ENCODE measurements around the gene INPP5F. TPM values are rescaled to one million over a fixed set of nuclear protein-coding genes. Genes with fewer than 3 reads are reported as not detected.

The INPP5F gene, protein sequence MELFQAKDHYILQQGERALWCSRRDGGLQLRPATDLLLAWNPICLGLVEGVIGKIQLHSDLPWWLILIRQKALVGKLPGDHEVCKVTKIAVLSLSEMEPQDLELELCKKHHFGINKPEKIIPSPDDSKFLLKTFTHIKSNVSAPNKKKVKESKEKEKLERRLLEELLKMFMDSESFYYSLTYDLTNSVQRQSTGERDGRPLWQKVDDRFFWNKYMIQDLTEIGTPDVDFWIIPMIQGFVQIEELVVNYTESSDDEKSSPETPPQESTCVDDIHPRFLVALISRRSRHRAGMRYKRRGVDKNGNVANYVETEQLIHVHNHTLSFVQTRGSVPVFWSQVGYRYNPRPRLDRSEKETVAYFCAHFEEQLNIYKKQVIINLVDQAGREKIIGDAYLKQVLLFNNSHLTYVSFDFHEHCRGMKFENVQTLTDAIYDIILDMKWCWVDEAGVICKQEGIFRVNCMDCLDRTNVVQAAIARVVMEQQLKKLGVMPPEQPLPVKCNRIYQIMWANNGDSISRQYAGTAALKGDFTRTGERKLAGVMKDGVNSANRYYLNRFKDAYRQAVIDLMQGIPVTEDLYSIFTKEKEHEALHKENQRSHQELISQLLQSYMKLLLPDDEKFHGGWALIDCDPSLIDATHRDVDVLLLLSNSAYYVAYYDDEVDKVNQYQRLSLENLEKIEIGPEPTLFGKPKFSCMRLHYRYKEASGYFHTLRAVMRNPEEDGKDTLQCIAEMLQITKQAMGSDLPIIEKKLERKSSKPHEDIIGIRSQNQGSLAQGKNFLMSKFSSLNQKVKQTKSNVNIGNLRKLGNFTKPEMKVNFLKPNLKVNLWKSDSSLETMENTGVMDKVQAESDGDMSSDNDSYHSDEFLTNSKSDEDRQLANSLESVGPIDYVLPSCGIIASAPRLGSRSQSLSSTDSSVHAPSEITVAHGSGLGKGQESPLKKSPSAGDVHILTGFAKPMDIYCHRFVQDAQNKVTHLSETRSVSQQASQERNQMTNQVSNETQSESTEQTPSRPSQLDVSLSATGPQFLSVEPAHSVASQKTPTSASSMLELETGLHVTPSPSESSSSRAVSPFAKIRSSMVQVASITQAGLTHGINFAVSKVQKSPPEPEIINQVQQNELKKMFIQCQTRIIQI
- 4.9 TPM for total RNA-seq
- long read RNA-seq, full-length matches to known transcripts, result 3 of 4 reads
- long read RNA-seq, partial matches to known transcripts, result 0 of 4 reads
- long read RNA-seq, other reads (novel, unspliced or antisense), result 1 of 4 reads

DNA sequence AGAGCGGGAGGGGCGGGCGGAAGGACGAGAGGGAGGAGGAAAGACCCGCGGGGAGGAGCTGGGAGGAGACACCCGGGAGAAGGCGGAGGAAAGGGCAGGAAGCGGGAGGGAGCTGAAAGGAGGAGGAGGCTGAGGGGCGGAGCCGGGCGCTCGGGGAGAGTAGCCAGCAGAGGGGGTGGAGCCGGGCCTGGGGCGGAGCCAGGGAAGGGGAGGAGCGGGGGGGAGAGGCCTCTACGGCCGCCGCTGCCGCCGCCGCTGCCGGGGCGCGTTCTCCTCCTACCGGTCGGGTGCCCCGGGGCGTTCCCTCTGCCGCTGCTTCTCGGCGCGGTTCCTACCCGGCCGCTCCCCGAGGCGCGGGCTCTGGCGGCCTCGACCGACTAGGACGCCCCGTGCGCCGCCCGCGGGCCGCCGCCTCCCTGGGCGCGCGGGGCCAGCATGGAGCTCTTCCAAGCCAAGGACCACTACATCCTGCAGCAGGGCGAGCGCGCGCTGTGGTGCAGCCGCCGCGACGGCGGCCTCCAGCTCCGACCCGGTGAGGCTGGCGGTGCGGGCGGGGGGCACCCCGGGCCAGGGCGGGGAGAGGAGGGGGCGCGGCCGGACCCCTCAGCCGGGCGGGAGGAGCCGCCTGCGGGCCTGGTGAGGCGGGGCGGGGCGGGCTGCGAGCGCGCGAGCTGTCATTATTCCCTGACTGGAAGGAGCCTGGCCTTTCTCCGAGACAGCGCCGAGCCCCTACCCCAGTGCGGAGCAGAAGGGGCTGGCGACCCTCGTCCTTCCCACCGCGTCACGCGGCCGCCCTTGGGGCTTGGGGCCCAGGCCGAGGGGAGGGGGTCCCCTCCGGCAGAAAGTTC, at the start of gene INPP5F:
Gene INPP5F (plus strand): TSS at position 223 of the 848 bp plus-strand sequence. CDS start 213 bp downstream, at position 436.
- H3K36me3 ChIP-seq, result peaks cover 6% of the 10 kb centered on the region
- TF ChIP-seq, protein P1, sequence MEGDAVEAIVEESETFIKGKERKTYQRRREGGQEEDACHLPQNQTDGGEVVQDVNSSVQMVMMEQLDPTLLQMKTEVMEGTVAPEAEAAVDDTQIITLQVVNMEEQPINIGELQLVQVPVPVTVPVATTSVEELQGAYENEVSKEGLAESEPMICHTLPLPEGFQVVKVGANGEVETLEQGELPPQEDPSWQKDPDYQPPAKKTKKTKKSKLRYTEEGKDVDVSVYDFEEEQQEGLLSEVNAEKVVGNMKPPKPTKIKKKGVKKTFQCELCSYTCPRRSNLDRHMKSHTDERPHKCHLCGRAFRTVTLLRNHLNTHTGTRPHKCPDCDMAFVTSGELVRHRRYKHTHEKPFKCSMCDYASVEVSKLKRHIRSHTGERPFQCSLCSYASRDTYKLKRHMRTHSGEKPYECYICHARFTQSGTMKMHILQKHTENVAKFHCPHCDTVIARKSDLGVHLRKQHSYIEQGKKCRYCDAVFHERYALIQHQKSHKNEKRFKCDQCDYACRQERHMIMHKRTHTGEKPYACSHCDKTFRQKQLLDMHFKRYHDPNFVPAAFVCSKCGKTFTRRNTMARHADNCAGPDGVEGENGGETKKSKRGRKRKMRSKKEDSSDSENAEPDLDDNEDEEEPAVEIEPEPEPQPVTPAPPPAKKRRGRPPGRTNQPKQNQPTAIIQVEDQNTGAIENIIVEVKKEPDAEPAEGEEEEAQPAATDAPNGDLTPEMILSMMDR (IDR thresholded peaks at IDR 0.05; ENCODE audit: borderline replicate concordance), result peak; percentile 54
- H3K4me3 ChIP-seq, result peak within 1 kb of the TSS; percentile 96
- intact Hi-C loops (cut with micrococcal nuclease), result no loop called here
- H3K27ac ChIP-seq (replicated peaks), result peak within 1 kb of the TSS; percentile 98
- H3K4me1 ChIP-seq, result peaks cover 36% of the 10 kb centered on the region
- H3K27me3 ChIP-seq (ENCODE audit: low read depth), result no peaks in the 10 kb centered on the region
- peak; percentile 99 for DNase-seq
- no peaks in the 10 kb centered on the region for H3K9me3 ChIP-seq (replicated peaks)

DNA sequence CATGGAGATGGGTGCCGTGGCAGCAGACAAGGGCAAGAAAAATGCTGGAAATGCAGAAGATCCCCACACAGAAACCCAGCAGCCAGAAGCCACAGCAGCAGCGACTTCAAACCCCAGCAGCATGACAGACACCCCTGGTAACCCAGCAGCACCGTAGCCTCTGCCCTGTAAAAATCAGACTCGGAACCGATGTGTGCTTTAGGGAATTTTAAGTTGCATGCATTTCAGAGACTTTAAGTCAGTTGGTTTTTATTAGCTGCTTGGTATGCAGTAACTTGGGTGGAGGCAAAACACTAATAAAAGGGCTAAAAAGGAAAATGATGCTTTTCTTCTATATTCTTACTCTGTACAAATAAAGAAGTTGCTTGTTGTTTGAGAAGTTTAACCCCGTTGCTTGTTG, 48.7 kb upstream of the INPP5F start:
- H3K4me1 ChIP-seq, result peaks cover 59% of the 10 kb centered on the region

DNA sequence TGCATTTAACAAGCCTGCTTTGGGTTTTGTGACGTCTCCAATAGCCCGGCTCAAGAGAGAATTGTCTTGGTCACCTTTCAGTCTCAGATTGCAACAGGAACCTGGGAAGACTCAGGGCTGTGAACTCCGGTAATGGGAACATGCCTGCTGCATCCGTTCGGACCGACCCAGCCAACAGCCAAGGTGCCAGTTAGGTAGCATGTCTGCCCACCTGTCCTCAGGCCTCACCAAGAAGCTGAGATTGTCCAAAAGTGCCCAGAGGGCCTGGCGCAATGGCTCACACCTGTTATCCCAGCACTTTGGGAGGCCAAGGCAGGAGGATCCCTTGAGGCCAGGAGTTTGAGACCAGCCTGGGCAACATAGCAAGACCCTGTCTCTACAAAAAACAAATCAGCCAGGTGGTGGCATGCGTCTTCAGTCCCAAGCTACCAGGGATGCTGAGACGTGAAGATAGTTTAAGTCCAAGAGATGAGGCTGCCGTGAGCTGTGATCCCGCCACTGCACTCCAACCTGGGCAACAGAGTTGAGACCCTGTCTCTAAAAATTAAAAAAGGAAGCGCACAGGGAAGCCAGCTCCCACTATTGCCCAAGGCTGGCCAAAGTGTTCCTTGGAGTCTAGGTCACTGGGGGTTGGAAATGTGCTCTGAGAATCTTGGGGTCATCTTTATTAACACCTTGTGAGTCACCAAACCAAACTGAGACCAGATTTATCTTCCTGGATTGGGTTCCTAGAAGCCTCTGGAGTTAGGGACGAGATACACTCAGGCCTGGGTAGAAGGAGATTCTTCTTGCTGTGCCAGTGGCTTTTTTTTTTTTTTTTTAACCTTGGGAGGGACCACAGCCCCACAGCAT, 47.7 kb upstream of the INPP5F start:
- no peak for DNase-seq
- Histone ChIP-seq H3K27ac (replicated peaks) (peak overlapping the region; percentile 77), H3K4me1 (peaks cover 53% of the 10 kb centered on the region), H3K4me3 (no peak overlapping the region), H3K36me3 (peaks cover 49% of the 10 kb centered on the region), H3K27me3 (ENCODE audit: low read depth) (no peaks in the 10 kb centered on the region), H3K9me3 (replicated peaks) (no peaks in the 10 kb centered on the region)
- intact Hi-C loops (cut with micrococcal nuclease), result no loop called here
- TF ChIP-seq, protein P1 (IDR thresholded peaks at IDR 0.05; ENCODE audit: borderline replicate concordance), result no peak

More for the DNA sequence above, 48.7 kb upstream of the INPP5F start:
- TF ChIP-seq, protein P1 (IDR thresholded peaks at IDR 0.05; ENCODE audit: borderline replicate concordance), result no peak
- DNase-seq, result no peak
- H3K9me3 ChIP-seq (replicated peaks), result no peaks in the 10 kb centered on the region
- H3K4me3 ChIP-seq, result no peak overlapping the region
- intact Hi-C loops (cut with micrococcal nuclease), result no loop called here
- no peak overlapping the region for H3K27ac ChIP-seq (replicated peaks)
- peaks cover 59% of the 10 kb centered on the region for H3K36me3 ChIP-seq
- no peaks in the 10 kb centered on the region for H3K27me3 ChIP-seq (ENCODE audit: low read depth)

DNA sequence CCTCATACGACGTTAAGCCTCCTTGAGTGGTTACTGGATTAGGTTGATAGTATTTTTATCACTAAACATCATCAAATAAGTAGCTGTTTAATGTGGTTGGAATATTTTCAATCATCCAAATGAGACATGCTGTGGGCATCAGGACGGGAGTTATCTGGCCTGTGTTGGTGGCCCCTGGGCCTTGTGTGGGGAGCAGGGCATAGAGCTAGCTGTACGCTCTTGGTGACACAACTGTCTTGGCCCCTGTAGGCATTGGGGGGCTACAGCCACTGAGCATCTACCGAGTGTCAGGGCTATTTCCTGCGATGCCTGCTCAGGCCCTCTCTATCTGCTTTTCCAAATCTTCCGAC, 46.4 kb upstream of the INPP5F start:
- no peaks in the 10 kb centered on the region for H3K9me3 ChIP-seq (replicated peaks)
- intact Hi-C loops (cut with micrococcal nuclease), result no loop called here
- H3K27me3 ChIP-seq (ENCODE audit: low read depth), result no peaks in the 10 kb centered on the region
- peaks cover 36% of the 10 kb centered on the region for H3K36me3 ChIP-seq
- no peak overlapping the region for H3K4me3 ChIP-seq
- H3K4me1 ChIP-seq, result peaks cover 50% of the 10 kb centered on the region
- DNase-seq, result no peak
- peak overlapping the region; percentile 77 for H3K27ac ChIP-seq (replicated peaks)
- TF ChIP-seq, protein P1 (IDR thresholded peaks at IDR 0.05; ENCODE audit: borderline replicate concordance), result no peak
